RWPE2 (cell line): ENCODE measurements around the gene SELENON.

Experiments
- ATAC-seq: fragments of 200-7000 bp; cut with Tn5 transposase; 3 replicates; pipeline ENCODE4 v1.9.1; 2021; ENCODE audit warnings: low read depth
- DNase-seq: peaks from one replicate; pipeline ENCODE4 v3.0.0-alpha.2; 2020; ENCODE audit warnings: low spot score
- H3K27ac ChIP-seq: fragments of 450-650 bp; 2 replicates; pipeline ENCODE4 v1.5.1; 2017; ENCODE audit warnings: mild to moderate bottlenecking; ENCODE audit not compliant: poor library complexity, severe bottlenecking
- H3K27me3 ChIP-seq: fragments of 250-450 bp; sonication (Bioruptor Pico); 2 replicates; pipeline ENCODE4 v1.5.1; 2021; ENCODE audit warnings: mild to moderate bottlenecking, moderate library complexity; ENCODE audit not compliant: insufficient read depth, poor library complexity, severe bottlenecking
- H3K36me3 ChIP-seq: fragments of 250-450 bp; sonication (Bioruptor Pico); 2 replicates; pipeline ENCODE4 v1.5.1; 2020; ENCODE audit warnings: low read depth, mild to moderate bottlenecking, moderate library complexity
- H3K4me1 ChIP-seq: fragments of 250-450 bp; sonication (Bioruptor Pico); 2 replicates; pipeline ENCODE4 v1.5.1; 2021; ENCODE audit warnings: mild to moderate bottlenecking, moderate library complexity; ENCODE audit not compliant: insufficient read depth, poor library complexity, severe bottlenecking
- H3K4me3 ChIP-seq: fragments of 250-450 bp; sonication (Bioruptor Pico); 2 replicates; pipeline ENCODE4 v1.5.1; 2021; ENCODE audit warnings: mild to moderate bottlenecking, moderate library complexity; ENCODE audit not compliant: severe bottlenecking
- H3K9me3 ChIP-seq: fragments of 250-450 bp; sonication (Bioruptor Pico); 2 replicates; pipeline ENCODE4 v1.5.1; 2021; ENCODE audit warnings: mild to moderate bottlenecking, moderate library complexity; ENCODE audit not compliant: severe bottlenecking
- CTCF ChIP-seq: fragments of 450-650 bp; IDR thresholded peaks from one replicate; pipeline ENCODE4 v1.5.1; 2017; ENCODE audit warnings: mild to moderate bottlenecking, moderate library complexity; ENCODE audit not compliant: poor library complexity, severe bottlenecking

SELENON gene

GRCh38 chr1:25770541-25771220 is 29.3 kb upstream of the SELENON start:
- Histone ChIP-seq H3K27me3 (no peaks in the 10 kb centered on the region), H3K4me1 (peaks cover 4% of the 10 kb centered on the region), H3K4me3 (no peak overlapping the region), H3K27ac (no peak overlapping the region), H3K36me3 (no peaks in the 10 kb centered on the region), H3K9me3 (no peaks in the 10 kb centered on the region)
- DNase-seq (no peak), ATAC-seq (no peak)
- no peak for TF ChIP-seq CTCF

GRCh38 chr1:25771221-25772114 is 28.5 kb upstream of the SELENON start:
- Histone ChIP-seq H3K4me1 (peaks cover 4% of the 10 kb centered on the region), H3K9me3 (no peaks in the 10 kb centered on the region), H3K27ac (no peak overlapping the region), H3K36me3 (no peaks in the 10 kb centered on the region), H3K27me3 (no peaks in the 10 kb centered on the region), H3K4me3 (no peak overlapping the region)
- no peak for ATAC-seq
- no peak for TF ChIP-seq CTCF
- no peak for DNase-seq

GRCh38 chr1:25772164-25772563 is 27.8 kb upstream of the SELENON start:
- DNase-seq = no peak
- no peak overlapping the region for H3K4me3 ChIP-seq
- no peaks in the 10 kb centered on the region for H3K36me3 ChIP-seq
- ATAC-seq = no peak
- peaks cover 4% of the 10 kb centered on the region for H3K4me1 ChIP-seq
- H3K27ac ChIP-seq = no peak overlapping the region
- no peaks in the 10 kb centered on the region for H3K27me3 ChIP-seq
- TF ChIP-seq CTCF = no peak
- H3K9me3 ChIP-seq = no peaks in the 10 kb centered on the region

- Histone ChIP-seq H3K9me3 (no peaks in the 10 kb centered on the region), H3K4me3 (no peak overlapping the region), H3K27me3 (no peaks in the 10 kb centered on the region), H3K27ac (no peak overlapping the region), H3K36me3 (no peaks in the 10 kb centered on the region), H3K4me1 (peaks cover 4% of the 10 kb centered on the region)
- ATAC-seq = no peak
- DNase-seq = no peak
- no peak for TF ChIP-seq CTCF
These were observed 27.2 kb upstream of the SELENON start for GRCh38 chr1:25772692-25773245.
